ENCODE measurements around the gene EFNA1.

DNA sequence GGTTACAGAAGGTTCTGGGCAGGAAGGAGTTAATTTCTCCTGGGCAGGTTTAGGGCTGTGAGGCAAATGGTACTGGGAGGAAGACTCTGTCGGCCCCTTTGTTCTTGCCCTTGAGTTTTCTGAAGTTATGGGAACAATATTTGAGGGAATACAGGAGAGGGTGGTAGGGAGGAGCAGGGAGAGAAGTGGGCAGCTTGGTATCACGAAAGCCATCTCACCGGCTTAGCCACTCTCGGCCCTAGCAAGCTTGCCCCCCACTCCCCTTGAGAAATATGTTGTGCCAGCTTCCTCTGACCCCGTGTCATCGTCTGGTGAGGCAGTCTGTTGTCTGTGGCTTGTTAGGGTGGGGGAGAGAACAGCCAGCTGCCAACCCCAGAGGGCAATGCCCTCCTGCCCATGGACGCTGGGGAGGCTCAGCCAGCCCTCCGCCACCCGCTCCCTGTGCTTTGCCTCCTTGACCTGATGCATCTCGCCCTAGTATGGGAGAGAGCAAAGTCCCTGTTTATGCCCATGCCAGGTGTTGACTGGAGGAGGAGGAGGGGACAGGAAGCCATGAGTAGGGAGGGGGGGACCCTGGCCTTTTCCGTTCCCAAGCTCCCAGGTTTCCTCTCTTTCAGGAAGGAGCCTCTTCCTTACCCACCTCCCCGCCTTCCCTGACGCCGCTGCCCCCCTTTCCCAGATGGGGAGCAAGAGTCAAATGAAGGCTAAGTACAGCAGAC is 1.2 kb downstream of the EFNA1 start:
- TF ChIP-seq, protein P1, sequence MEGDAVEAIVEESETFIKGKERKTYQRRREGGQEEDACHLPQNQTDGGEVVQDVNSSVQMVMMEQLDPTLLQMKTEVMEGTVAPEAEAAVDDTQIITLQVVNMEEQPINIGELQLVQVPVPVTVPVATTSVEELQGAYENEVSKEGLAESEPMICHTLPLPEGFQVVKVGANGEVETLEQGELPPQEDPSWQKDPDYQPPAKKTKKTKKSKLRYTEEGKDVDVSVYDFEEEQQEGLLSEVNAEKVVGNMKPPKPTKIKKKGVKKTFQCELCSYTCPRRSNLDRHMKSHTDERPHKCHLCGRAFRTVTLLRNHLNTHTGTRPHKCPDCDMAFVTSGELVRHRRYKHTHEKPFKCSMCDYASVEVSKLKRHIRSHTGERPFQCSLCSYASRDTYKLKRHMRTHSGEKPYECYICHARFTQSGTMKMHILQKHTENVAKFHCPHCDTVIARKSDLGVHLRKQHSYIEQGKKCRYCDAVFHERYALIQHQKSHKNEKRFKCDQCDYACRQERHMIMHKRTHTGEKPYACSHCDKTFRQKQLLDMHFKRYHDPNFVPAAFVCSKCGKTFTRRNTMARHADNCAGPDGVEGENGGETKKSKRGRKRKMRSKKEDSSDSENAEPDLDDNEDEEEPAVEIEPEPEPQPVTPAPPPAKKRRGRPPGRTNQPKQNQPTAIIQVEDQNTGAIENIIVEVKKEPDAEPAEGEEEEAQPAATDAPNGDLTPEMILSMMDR (IDR thresholded peaks at IDR 0.05; ENCODE audit: low read length) = no peak
- no peak for TF ChIP-seq EZH2 (optimal IDR thresholded peaks at IDR 0.05; ENCODE audit: low read depth, low read length)
- no peak for TF ChIP-seq EZH2phosphoT487 (IDR thresholded peaks at IDR 0.05; ENCODE audit: low read length)
